Glutamatergic neuron (in vitro differentiated cells): ENCODE results near the gene ZNG1F. TPM values are rescaled to one million over a fixed set of nuclear protein-coding genes. Genes with fewer than 3 reads are reported as not detected.
"Not testable (repeated sequence)": the region's sequence is repeated elsewhere in the genome, so short reads cannot be mapped to it uniquely, and the experiment has no call there.

Experiments used
- DNase-seq: peaks from one replicate; pipeline ENCODE4 v3.0.0; 2022
- H3K27ac Mint-ChIP-seq: one replicate; pipeline ENCODE4 v1.8.0; 2020; ENCODE audit warnings: mild to moderate bottlenecking, mixed read lengths, inconsistent platforms; ENCODE audit not compliant: unreplicated experiment
- H3K27me3 Mint-ChIP-seq: one replicate; pipeline ENCODE4 v1.8.0; 2020; ENCODE audit warnings: mild to moderate bottlenecking, moderate library complexity, mixed read lengths, inconsistent platforms; ENCODE audit not compliant: unreplicated experiment
- H3K36me3 Mint-ChIP-seq: one replicate; pipeline ENCODE4 v1.8.0; 2020; ENCODE audit warnings: mild to moderate bottlenecking, mixed read lengths, inconsistent platforms; ENCODE audit not compliant: unreplicated experiment
- H3K4me1 Mint-ChIP-seq: one replicate; pipeline ENCODE4 v1.8.0; 2020; ENCODE audit warnings: mild to moderate bottlenecking, low read depth, mixed read lengths, inconsistent platforms; ENCODE audit not compliant: unreplicated experiment
- H3K4me3 Mint-ChIP-seq: one replicate; pipeline ENCODE4 v1.8.0; 2020; ENCODE audit warnings: mild to moderate bottlenecking, mixed read lengths, inconsistent platforms; ENCODE audit not compliant: unreplicated experiment
- H3K9me3 Mint-ChIP-seq: one replicate; pipeline ENCODE4 v1.8.0; 2020; ENCODE audit warnings: mild to moderate bottlenecking, moderate library complexity, mixed read lengths, inconsistent platforms; ENCODE audit not compliant: unreplicated experiment
- microRNA-seq: library from miRNA; unstranded; fragments of <30 nt; microRNA quantifications from one replicate; pipeline ENCODE4, GENCODE V29; 2020; ENCODE audit not compliant: unreplicated experiment
- total RNA-seq: library from RNA; stranded (reverse); fragmentation: NEBNext Ultra II Directional; extraction: Animal tissue kit (Norgen Biotek cat#: 25700); gene quantifications from one replicate; pipeline ENCODE4 v1.2.1, GENCODE V29; 2021; ENCODE audit not compliant: unreplicated experiment

The ZNG1F gene
- total RNA-seq, 1 donor from 2014 or later = 7.5 TPM

- H3K27ac Mint-ChIP-seq, H3K36me3 Mint-ChIP-seq, H3K4me3 Mint-ChIP-seq, H3K4me1 Mint-ChIP-seq, H3K9me3 Mint-ChIP-seq, DNase-seq, H3K27me3 Mint-ChIP-seq: not testable (repeated sequence)
Measured at GRCh38 chr9:41086685-41087084, 102.4 kb downstream of the ZNG1F start.

GRCh38 chr9:41086215-41086614 lies 102.9 kb downstream of the ZNG1F start:
- not testable (repeated sequence) for H3K9me3 Mint-ChIP-seq, DNase-seq, H3K4me1 Mint-ChIP-seq, H3K27me3 Mint-ChIP-seq, H3K27ac Mint-ChIP-seq, H3K4me3 Mint-ChIP-seq, H3K36me3 Mint-ChIP-seq

GRCh38 chr9:41082358-41082757 lies 106.8 kb downstream of the ZNG1F start:
- not testable (repeated sequence) for H3K4me3 Mint-ChIP-seq, H3K36me3 Mint-ChIP-seq, H3K9me3 Mint-ChIP-seq, H3K4me1 Mint-ChIP-seq, DNase-seq, H3K27me3 Mint-ChIP-seq, H3K27ac Mint-ChIP-seq

Small RNA genes within 50 kb of the gene (microRNA-seq; reads per million reads assigned to microRNA genes)
- not detected for gene MIR4477A

Other genes with a start within 250 kb of the ZNG1F start
- gene FOXD4L6, start 60.6 kb downstream of the ZNG1F start, total RNA-seq = not detected